NCI-H2227 treated with DMSO at 0.1 percent for 48 hours (cell line): Measurements from ENCODE around the gene MYOM3.

Experiments used
- DNase-seq: peaks from one replicate; lab custom pipeline; 2025; lab: John Stamatoyannopoulos, UW

The MYOM3 gene

DNA sequence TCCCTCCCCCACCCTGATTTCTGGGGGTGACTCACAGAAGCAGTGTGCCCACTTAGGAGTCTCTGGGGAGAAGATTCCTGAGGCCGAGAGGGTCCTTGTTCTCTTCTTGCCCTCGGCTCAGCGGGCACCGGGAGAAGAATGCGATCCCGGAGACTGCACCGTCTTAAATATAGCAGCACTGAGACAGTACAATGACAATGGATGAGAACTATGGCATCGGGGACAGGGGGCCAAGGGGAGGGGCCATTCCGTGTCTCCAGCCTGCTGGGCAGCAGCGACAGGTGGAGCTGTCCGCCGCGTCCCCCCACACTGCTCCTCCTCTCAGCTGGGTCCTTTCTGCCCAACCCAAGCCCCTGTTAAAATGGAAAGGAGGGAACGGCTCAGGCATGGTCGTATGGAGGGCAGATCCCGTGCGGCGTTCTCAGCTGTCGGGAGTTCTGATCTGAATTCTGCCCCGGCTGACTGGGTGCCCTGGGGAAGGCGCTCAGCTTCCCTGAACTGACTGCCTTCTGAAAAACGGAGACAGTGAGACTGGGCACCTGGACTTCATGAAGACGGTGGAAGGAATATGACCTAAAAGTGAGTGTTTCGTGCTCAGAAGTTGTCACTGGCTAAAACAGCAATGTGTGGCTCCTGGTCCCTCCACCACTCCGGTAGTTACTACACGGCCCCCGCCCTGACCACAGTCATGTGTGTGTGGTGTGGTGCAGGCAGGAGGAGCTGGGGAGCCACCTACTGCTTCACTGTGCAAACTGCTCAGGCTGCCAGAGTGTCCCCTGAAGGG, at the start of gene MYOM3:
Gene MYOM3, minus strand, starts transcription at position 140 of the 784 bp plus-strand sequence. CDS start 3,499 bp downstream, outside the sequence.
- peak; percentile 55 for DNase-seq

DNA sequence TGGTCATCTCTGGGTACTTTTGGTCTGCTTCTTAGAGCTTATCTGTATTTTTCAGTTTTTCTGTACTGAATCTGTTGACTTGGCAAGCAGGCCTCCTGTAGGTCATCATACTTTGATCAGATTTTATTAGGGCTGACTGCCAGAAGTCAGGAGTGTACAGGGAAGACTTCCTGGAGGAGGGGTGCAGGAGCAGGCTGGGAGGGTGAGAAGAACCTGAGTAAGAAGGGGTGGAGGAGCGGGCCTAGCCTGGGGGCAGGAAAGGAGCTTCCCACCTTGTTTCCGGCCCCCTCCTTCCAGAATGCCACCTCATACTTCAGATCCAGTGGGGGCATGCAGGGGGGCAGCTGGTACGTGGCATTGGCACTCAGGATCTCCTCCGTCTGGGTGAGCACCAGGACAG, 49.3 kb upstream of the MYOM3 start:
- DNase-seq, result no peak

GRCh38 chr1:24159366-24159765, 47.4 kb upstream of the MYOM3 start:
- DNase-seq, result no peak

DNA sequence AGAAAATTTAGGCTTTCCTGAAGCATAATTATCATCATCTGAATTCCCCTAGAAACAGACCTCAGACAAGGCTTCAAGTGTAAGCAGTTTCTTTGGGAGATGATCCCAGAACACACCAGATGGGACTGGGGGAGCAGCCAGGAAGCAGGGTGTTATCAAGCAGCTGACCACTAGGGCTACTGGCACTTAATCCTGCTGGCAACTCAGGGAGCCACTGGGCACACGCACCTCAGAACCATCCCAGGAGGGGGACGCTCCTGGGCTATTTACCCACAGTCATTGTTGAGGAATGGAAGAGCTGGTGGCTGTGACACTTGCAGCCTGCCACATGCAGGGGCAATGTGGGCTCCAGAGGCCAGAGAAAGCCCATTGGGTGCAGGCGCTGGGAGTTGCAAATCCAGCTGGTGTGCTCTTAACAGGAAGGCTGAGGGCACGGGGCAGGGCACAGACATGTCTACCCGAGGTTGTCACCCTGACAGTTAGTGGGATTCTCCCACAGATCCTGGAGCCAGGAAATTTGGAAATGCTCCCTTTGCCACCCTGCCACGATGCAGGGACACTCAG, 46.1 kb upstream of the MYOM3 start:
- DNase-seq, result no peak

DNA sequence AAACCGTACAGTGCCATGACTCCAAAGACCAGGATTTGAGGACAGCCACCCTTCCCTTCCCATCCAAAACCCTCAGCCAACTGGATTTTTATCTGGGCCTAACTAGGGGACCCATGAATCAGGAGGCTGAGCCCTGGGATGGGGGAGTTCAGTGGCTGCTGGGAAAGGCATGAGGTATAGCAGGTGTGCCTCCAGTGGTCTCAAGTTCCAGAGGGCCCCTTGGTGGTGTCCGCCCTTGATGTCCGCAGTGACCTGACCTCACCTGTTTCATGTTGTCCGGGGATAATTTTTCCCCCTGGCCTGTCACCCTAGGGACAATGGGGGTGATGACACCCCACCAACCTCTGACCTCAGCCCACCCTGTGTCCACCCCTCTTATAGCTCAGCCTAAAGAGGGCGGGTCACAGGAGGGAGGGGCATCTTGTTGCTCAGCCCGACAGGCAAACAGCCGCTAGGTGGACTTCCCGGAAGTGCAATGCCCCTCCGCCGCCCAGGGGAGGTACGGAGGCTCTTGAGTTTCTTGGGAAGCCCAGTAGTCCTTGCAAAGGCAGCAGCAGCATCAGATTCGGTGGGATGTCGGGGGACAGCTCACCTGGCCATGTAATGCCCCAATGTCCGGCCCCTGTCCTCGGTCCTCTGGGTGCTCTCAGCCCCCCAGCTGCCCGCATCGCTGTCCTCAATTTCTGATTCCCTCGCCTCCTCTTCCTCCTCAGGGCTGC, 44.8 kb upstream of the MYOM3 start:
- DNase-seq, result no peak

DNA sequence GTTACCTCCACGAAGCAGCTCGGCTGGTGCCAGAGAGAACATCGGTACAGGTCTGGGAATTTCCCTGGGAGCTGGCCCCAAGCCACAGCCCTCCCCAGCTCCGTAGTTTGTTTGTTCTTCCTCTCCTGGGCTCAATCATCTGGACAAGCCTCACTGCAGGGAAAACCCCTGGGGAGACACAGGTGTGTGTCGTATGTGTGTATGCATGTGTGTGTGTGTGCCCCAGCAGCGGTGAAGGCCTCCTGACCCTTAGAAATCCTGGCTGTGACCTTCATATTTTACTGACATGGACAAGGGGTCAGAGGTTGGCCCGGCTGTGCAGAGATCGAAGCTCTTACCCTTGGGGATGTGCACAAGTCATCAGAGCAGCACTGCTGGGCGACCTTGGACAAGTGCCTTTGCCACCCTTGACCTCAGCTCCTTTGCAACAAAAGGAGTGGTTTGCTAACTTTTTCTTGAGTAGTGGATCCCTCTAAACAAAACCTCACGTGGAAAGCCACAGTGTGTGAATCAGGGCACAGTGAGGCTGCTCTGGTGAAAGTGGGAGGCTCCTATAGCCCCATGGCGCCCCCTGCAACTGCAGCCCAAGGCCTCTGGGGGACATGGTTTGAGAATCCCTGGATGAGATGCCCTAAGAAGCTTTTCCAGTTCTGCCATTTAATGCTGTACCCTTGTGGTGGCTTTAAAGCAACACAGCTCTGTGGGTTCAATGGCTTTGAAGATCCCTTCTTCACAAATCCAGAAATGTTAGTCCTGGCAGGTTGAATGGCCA, 43.3 kb upstream of the MYOM3 start:
- no peak for DNase-seq

GRCh38 chr1:24154215-24154614, 42.3 kb upstream of the MYOM3 start:
- DNase-seq, result peak; percentile 16

- DNase-seq, result no peak
These were observed 40.9 kb upstream of the MYOM3 start for GRCh38 chr1:24152631-24153494.

- DNase-seq, result peak; percentile 89
These were observed 39.2 kb upstream of the MYOM3 start for GRCh38 chr1:24151175-24151533.

DNA sequence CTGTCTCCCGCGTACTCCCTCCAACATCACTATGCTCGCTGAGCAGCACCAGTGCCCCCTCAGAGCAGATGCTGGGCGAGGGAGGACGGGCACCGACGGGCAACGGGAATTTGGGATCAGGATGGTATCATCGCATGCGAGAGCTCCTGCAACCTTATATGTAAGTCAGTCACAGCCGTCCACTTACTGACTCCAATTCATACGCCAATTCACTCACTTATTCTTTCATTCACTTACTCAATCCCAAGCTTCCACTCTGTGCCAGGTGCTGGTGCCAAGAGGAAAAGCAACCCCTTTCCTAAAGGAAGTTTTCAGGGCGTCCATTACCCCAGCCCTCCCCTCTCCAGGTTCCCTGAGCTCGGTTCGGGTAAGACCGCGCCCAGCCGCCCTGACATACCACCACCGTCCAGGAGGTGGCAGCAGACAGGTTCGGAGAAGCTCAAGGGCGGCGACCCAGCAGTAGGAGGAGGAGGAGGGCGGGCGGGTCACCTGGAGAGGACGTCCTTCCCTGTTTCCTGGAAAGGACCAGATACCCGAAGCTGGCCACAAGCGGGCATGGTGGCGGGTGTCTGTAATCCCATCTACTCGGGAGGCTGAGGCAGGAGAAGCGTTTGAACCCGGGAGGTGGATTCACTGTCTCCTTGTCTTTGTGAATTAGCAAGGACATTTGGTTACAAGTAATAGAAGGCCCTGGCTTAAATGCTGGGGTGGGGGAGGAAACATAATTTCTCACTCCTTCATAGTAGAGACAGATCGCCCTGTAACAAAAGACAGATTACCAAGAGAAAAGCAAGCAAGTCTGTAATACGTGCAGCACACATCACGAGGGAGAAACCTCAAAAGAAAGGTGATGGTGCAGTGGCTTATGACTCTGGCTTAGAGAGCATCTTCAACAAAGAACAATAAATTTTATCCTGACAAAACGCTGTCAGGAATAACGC, 38.6 kb upstream of the MYOM3 start:
- peak; percentile 89 for DNase-seq

- DNase-seq, result no peak
These were observed 37.9 kb upstream of the MYOM3 start for GRCh38 chr1:24149866-24150233.

DNA sequence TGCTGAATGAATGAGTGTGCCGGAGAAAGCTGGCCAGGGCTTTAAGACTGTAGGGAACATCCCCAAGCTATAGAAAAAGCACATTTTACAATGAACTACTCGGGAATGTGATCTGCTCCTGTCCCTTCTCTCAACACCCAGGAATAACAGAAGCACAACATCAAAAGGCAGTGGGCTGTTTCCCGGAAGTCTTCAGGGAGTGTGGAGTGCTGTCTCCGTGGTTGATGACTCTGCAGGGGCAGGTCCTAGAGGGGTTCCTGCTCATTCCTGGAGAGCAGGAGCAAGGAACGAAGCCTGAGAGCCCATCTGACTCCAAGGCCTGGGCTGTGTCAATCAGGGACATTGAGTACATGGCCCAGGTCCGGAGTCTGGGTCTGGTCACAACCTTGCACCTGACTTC, 35.9 kb upstream of the MYOM3 start:
- DNase-seq, result no peak

DNA sequence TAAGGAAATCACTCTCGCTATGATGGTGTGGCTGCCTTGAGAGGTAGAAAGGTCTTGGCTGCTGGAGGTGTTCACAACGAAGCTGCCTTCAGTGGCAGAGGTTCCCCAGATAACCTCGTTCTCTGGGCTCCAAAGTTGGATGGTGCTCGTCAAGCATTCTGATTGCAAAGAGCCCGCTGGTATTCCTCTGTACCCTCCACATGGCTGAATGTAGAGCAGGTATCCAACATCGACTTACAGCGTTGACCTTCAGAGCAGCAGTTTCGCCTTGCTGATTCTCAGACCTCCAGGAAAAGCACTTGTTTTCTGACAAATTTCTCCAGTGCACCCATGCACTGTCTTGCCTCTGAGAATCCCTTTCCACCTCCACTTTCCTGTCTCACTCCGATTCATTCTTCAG, 35.3 kb upstream of the MYOM3 start:
- DNase-seq, result no peak

DNA sequence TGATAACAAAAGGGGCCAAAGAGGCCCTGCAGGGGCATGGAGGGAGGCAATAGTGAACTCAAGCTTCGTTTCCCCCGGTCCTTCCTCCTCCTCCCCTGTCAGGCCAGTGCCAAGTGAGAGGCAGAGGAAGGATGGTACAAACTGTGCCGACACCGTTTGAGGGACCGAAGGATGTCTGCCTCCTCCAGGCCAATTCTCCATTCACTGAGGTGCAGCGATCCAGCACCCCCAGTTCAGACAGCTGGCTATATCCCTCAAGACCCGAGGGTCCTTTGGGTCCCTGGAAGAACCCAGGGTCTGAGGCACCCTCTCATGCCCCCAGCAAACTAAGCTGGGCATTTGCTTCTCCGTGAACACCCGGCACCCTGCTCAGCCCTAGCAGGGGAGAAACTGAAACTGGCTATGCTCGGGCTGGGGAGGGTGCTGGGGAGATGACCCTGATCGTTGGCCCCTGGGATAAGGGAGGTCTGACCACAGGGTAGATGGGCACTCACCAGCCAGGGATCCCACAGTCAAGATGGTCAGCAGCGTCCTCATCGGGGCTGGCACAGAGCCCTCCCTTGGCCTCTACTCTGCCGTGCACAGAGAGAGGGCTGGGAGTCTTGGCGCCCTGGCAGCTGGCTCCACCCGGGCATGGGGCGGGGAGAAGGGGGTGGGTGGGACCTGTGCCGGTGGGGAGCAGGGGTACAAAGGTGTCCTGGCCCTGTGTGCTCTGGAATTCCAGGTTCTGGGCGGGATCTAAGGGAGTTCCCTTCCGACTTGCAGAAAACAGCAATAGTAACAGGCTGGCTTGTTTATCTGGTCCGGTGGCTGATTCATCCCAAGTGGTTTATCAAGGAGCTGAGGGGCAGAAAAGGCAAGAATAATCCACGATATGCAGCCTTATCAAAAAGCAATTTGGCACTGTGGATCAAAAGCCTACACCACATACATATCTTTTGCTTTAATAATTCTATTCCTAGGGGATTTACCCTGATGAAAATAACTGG, 30.9 kb upstream of the MYOM3 start, which contains the start of gene IL22RA1:
Gene IL22RA1, minus strand, starts transcription at position 595 of the 989 bp plus-strand sequence. Its CDS starts 58 bp downstream, at position 537.
- no peak for DNase-seq

DNA sequence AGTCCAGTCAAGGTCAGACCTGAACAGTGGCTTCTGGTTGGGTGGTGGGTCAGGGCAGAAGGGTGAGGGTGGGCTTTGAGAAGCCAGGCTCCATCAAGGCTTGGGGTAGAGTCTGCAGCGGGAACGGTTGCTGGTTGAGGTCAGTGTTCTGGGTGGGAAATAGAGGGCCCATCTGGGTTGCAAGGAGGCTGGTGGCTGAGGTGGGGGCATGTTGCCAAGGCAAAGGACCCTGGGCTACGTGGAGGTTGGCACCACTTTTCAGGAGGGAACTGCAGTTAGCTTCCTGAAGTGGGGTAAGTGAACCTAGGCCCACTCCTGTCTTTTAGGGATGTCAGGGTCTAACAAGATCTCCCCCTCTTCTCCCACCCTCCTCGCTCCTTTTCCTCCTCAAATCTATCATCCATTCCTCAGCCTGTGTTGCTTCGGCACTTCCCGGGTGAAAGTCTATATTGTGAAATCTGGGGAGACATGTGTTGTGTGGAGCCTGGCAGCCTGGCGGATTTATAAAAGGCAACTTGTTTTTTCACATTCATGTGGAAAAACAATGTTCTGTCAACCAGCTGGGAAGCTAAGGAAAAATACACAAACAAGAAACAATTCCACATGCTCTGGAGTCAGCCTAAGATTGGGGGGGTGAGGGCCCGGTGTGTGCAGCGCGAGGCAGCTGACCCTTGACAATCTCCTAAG, 29.5 kb upstream of the MYOM3 start:
- DNase-seq, result no peak

DNA sequence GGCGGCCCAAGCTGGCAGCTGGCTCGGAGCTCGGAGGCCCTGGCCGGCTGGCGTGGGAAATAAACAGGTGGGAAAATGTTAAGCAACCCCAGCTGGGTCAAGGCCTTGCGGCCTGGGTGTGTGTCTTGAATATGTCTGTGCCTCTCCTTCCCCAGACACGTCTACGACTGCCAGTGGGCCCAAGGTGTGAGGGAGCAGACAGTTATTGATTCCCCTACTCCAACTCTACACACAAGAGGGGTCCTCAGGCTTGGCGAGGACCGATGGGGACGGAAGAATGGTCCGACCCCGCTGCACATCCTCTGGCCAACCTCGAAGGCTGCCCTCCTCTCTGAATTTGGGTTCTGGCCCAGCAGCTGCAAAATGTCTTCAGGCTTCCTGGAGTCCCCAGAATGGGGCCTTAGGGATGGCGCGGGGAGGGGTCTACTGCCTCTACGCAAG, 28.8 kb upstream of the MYOM3 start:
- DNase-seq, result no peak

DNA sequence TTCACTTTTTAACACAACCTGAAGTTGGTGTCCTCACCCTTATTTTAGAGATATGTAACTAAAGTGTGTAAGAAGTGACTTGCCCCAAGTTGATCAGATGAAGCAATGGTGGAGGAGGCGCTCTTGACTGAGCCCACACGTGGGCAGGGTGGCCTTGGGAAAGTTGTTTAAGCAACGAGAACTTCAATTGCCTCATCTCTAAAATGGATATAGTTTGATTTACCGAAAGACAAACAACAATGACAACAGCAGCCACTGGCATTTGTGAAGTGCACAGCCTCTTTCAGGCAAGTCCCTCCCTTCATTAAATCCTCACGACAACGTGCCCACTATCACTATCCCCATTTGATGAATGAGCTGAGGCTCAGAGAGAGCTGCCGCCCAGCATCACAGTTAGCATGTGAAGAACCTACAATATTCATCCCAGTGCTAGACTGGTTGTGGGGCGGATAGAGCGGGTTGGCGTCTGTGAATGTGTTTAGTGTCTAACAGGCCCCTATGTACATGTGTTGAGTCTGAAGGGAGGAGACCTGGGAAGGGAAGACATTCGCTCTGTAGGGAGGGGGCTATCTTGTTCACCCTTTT, 28.0 kb upstream of the MYOM3 start:
- DNase-seq, result no peak

DNA sequence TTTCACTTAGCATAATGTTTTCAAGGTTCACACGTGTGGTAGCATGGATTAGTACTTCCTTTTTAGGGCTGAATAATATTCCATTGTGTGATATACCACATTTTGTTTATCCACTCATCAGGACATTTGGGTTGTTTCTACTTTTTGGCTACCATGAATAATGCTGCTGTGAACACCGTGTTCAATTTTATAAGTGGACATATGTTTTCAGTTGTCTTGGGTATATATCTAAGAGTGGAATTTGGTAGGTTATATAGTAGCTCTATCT, 27.2 kb upstream of the MYOM3 start:
- DNase-seq, result no peak
